Smooth muscle cell (in vitro differentiated cells): ENCODE measurements around the gene LGR6. TPM values are rescaled to one million over a fixed set of nuclear protein-coding genes. Genes with fewer than 3 reads are reported as not detected.

ENCODE experiments used
- DNase-seq: peaks from one replicate; lab custom pipeline; 2025; ENCODE audit not compliant: unreplicated experiment; lab: John Stamatoyannopoulos, UW
- H2AFZ ChIP-seq: fragments of 200-600 bp; sonication (generic); 2 replicates; pipeline ENCODE4 v1.6.0; 2016; ENCODE audit warnings: antibody characterized with exemption, low read depth, mild to moderate bottlenecking
- H3F3A ChIP-seq: fragments of 200-600 bp; sonication (generic); 2 replicates; pipeline ENCODE4 v1.6.0; 2017; ENCODE audit warnings: antibody characterized with exemption, low read depth
- H3K27ac ChIP-seq: fragments of 200-600 bp; sonication (generic); 2 replicates; pipeline ENCODE4 v1.5.1; 2016; ENCODE audit warnings: low read depth, mild to moderate bottlenecking
- H3K27me3 ChIP-seq: fragments of 200-600 bp; sonication (generic); 2 replicates; pipeline ENCODE4 v1.6.1; 2016; ENCODE audit warnings: low read depth, mild to moderate bottlenecking
- H3K36me3 ChIP-seq: fragments of 200-600 bp; sonication (generic); 2 replicates; pipeline ENCODE4 v1.5.1; 2016; ENCODE audit warnings: low read depth
- H3K4me1 ChIP-seq: fragments of 200-600 bp; sonication (generic); 2 replicates; pipeline ENCODE4 v1.5.1; 2016; ENCODE audit warnings: low read depth
- H3K4me2 ChIP-seq: fragments of 200-600 bp; sonication (generic); 2 replicates; pipeline ENCODE4 v1.6.0; 2016; ENCODE audit warnings: mild to moderate bottlenecking
- H3K4me3 ChIP-seq: fragments of 200-600 bp; sonication (generic); 2 replicates; pipeline ENCODE4 v1.5.1; 2016; ENCODE audit warnings: mild to moderate bottlenecking
- H3K79me2 ChIP-seq: fragments of 200-600 bp; sonication (generic); 2 replicates; pipeline ENCODE4 v1.6.0; 2016; ENCODE audit warnings: low read depth, mild to moderate bottlenecking
- H3K9ac ChIP-seq: fragments of 200-600 bp; sonication (generic); 2 replicates; pipeline ENCODE4 v1.6.0; 2016; ENCODE audit warnings: low read depth
- H3K9me3 ChIP-seq: fragments of 200-600 bp; sonication (generic); replicated peaks from 2 replicates; pipeline ENCODE4 v1.5.1; 2016; ENCODE audit warnings: low read depth
- H4K20me1 ChIP-seq: fragments of 200-600 bp; sonication (generic); 2 replicates; pipeline ENCODE4 v1.6.0; 2016; ENCODE audit warnings: low read depth
- WGBS: methylation state at CpG from one replicate; pipeline ENCODE4 v1.1.7; 2016; ENCODE audit warnings: low lambda C conversion rate; 5-methylcytosine and 5-hydroxymethylcytosine counted together
- polyA plus RNA-seq: library from polyadenylated mRNA; unstranded; fragments of >200 nt; fragmentation: Nextera tagmentation; extraction: Ambion mirVana; gene quantifications from 2 replicates; pipeline ENCODE4 v1.2.1, GENCODE V29; 2016
- total RNA-seq: library from RNA; depleted of rRNA; stranded (reverse); fragments of >200 nt; gene quantifications from 2 replicates; pipeline ENCODE4 v1.2.3, GENCODE V29; 2014
- TF ChIP-seq, protein P1 (sequence below): fragments of 200-600 bp; sonication (generic); IDR thresholded peaks from 2 replicates; pipeline ENCODE4 v1.5.1; 2017; ENCODE audit warnings: borderline replicate concordance, mild to moderate bottlenecking, antibody characterized with exemption; ENCODE audit not compliant: insufficient read depth, poor library complexity, severe bottlenecking

LGR6 gene
- total and polyA plus RNA-seq, 2 experiments from 2014 or later: 1.8 to 2.9 TPM

- no peak overlapping the region for H3K4me3 ChIP-seq
- WGBS: 60% methylated on average over 14 of the region's 14 CpGs
- H4K20me1 ChIP-seq: no peaks in the 10 kb centered on the region
- no peaks in the 10 kb centered on the region for H3K27me3 ChIP-seq
- no peaks in the 10 kb centered on the region for H3K9me3 ChIP-seq
- TF ChIP-seq, protein P1, sequence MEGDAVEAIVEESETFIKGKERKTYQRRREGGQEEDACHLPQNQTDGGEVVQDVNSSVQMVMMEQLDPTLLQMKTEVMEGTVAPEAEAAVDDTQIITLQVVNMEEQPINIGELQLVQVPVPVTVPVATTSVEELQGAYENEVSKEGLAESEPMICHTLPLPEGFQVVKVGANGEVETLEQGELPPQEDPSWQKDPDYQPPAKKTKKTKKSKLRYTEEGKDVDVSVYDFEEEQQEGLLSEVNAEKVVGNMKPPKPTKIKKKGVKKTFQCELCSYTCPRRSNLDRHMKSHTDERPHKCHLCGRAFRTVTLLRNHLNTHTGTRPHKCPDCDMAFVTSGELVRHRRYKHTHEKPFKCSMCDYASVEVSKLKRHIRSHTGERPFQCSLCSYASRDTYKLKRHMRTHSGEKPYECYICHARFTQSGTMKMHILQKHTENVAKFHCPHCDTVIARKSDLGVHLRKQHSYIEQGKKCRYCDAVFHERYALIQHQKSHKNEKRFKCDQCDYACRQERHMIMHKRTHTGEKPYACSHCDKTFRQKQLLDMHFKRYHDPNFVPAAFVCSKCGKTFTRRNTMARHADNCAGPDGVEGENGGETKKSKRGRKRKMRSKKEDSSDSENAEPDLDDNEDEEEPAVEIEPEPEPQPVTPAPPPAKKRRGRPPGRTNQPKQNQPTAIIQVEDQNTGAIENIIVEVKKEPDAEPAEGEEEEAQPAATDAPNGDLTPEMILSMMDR: no peak
- no peak overlapping the region for H2AFZ ChIP-seq
- H3K27ac ChIP-seq: no peak overlapping the region
- no peaks in the 10 kb centered on the region for H3K4me1 ChIP-seq
- no peaks in the 10 kb centered on the region for H3K36me3 ChIP-seq
- no peak overlapping the region for H3K9ac ChIP-seq
- H3K4me2 ChIP-seq: no peak overlapping the region
- no peaks in the 10 kb centered on the region for H3K79me2 ChIP-seq
- H3F3A ChIP-seq: no peaks in the 10 kb centered on the region
- DNase-seq: no peak
Measured at GRCh38 chr1:202311875-202312635, 118.5 kb downstream of the LGR6 start.

GRCh38 chr1:202315576-202316168 is 122.1 kb downstream of the LGR6 start:
- no peak overlapping the region for H3K27ac ChIP-seq
- H3K9me3 ChIP-seq: no peaks in the 10 kb centered on the region
- no peaks in the 10 kb centered on the region for H3F3A ChIP-seq
- peaks cover 4% of the 10 kb centered on the region for H3K27me3 ChIP-seq
- DNase-seq: peak; percentile 11
- no peak overlapping the region for H3K9ac ChIP-seq
- no peaks in the 10 kb centered on the region for H3K79me2 ChIP-seq
- 26% methylated on average over 9 of the region's 9 CpGs for WGBS
- TF ChIP-seq, protein P1: peak; percentile 96
- H3K36me3 ChIP-seq: no peaks in the 10 kb centered on the region
- H3K4me1 ChIP-seq: no peaks in the 10 kb centered on the region
- H2AFZ ChIP-seq: no peak overlapping the region
- H4K20me1 ChIP-seq: no peaks in the 10 kb centered on the region
- H3K4me2 ChIP-seq: no peak overlapping the region
- H3K4me3 ChIP-seq: no peak overlapping the region

DNA sequence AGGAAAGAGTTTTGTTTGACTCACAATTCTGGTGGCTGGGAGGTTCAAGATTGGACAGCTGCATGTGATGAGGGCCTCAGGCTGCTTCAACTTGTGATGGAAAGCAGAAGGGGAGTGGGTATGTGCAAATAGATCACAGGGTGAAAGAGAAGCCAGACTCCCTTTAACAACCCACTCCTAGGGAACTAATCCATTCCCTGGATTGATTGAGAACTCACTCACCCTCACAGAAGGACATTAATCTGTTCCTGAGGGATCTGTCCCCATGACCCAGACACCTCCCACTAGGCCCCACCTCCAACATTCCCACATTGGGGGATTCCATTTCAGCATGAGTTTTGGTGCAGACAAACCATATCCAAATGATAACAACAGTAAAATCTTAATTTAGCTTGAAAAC is 122.6 kb downstream of the LGR6 start:
- no peak overlapping the region for H3K4me3 ChIP-seq
- H2AFZ ChIP-seq: no peak overlapping the region
- H4K20me1 ChIP-seq: no peaks in the 10 kb centered on the region
- H3K27me3 ChIP-seq: peaks cover 7% of the 10 kb centered on the region
- H3K27ac ChIP-seq: no peak overlapping the region
- H3K79me2 ChIP-seq: no peaks in the 10 kb centered on the region
- H3K36me3 ChIP-seq: no peaks in the 10 kb centered on the region
- H3K4me2 ChIP-seq: no peak overlapping the region
- no peak overlapping the region for H3K9ac ChIP-seq
- no peaks in the 10 kb centered on the region for H3K4me1 ChIP-seq
- no peaks in the 10 kb centered on the region for H3F3A ChIP-seq
- no peaks in the 10 kb centered on the region for H3K9me3 ChIP-seq
- TF ChIP-seq, protein P1: no peak
- no peak for DNase-seq
